HepG2 (cell line): Measurements from ENCODE around the gene SPATA33. TPM values are rescaled to one million over a fixed set of nuclear protein-coding genes. Genes with fewer than 3 reads are reported as not detected.

Source experiments
- ATAC-seq: fragments of 200-7000 bp; cut with Tn5 transposase; 3 replicates; pipeline ENCODE4 v1.9.1; 2020; ENCODE audit warnings: mild to moderate bottlenecking, moderate library complexity
- BruUV-seq: library from RNA; stranded (reverse); fragments of 400-500 nt; replicated peaks from 2 replicates; lab custom pipeline; 2021; lab: Mats Ljungman, UMichigan
- CTCF ChIA-PET: fragments of 300-600 bp; formaldehyde crosslinking; extraction: SDS; loops from one replicate; lab custom pipeline; 2021; ENCODE audit warnings: low total read pairs, inconsistent platforms, low intra/inter-chr PET ratio; lab: Yijun Ruan, JAX
- POLR2A ChIA-PET: fragments of 350-600 bp; sonication (Branson Sonifier 250); formaldehyde crosslinking; loops from one replicate; lab custom pipeline; 2020; ENCODE audit warnings: antibody characterized with exemption, inconsistent platforms; lab: Yijun Ruan, JAX
- DNase-seq: peaks from one replicate; pipeline ENCODE4 v3.0.0-alpha.2; 2015; ENCODE audit warnings: low spot score
- FAIRE-seq: peaks from 3 replicates; lab custom pipeline; 2011; peaks lifted over from hg19 to GRCh38; lab: Jason Lieb, UNC
- H2AFZ ChIP-seq: one replicate; pipeline ENCODE4 v1.6.1; 2011; ENCODE audit warnings: low read length, inconsistent platforms
- H3K27ac ChIP-seq: fragments of 300-600 bp; 3 replicates; pipeline ENCODE4 v1.8.0; 2011; ENCODE audit warnings: mixed run types, mild to moderate bottlenecking, mixed read lengths, low read length, inconsistent platforms; ENCODE audit not compliant: insufficient read depth; ENCODE audit errors: extremely low read length
- H3K27me3 ChIP-seq, 2 experiments: fragments of 200-600 bp in 1 of 2; 2 replicates in 1 of 2; 3 replicates in 1 of 2; pipeline versions ENCODE4 v1.6.0 to v1.8.0; 2011; ENCODE audit warnings: low read length in 2 of 2, mild to moderate bottlenecking in 2 of 2, moderate library complexity in 2 of 2, inconsistent platforms in 1 of 2; ENCODE audit not compliant: insufficient read depth in 2 of 2, control insufficient read depth in 1 of 2
- H3K36me3 ChIP-seq, 2 experiments: fragments of 200-600 bp in 1 of 2; replicated peaks in 1 of 2; 2 replicates in 1 of 2; 3 replicates in 1 of 2; pipeline versions ENCODE4 v1.5.1 to v1.8.0; 2011; ENCODE audit warnings: low read length in 2 of 2, inconsistent platforms in 1 of 2; ENCODE audit not compliant: insufficient read depth in 2 of 2, control insufficient read depth in 1 of 2
- H3K4me1 ChIP-seq: 2 replicates; pipeline ENCODE4 v1.5.1; 2012; ENCODE audit warnings: low read length, inconsistent platforms; ENCODE audit not compliant: insufficient read depth
- H3K4me2 ChIP-seq: 2 replicates; pipeline ENCODE4 v1.6.0; 2011; ENCODE audit warnings: low read depth, low read length, inconsistent platforms
- H3K4me3 ChIP-seq, 3 experiments: fragments of 200-600 bp in 1 of 3; sonication (generic), shearing (Covaris generic) in 1 of 3; replicated peaks in 1 of 3; 2 replicates each; pipeline ENCODE4 v1.5.1; 2011 to 2016; ENCODE audit warnings: low read length in 3 of 3, inconsistent platforms in 2 of 3, low read depth in 2 of 3, mild to moderate bottlenecking in 2 of 3, control low read depth in 1 of 3, mixed read lengths in 1 of 3; ENCODE audit not compliant: insufficient read depth in 1 of 3
- H3K79me2 ChIP-seq: one replicate; pipeline ENCODE4 v1.6.1; 2011; ENCODE audit warnings: low read length, inconsistent platforms; ENCODE audit not compliant: insufficient read depth
- H3K9ac ChIP-seq: 2 replicates; pipeline ENCODE4 v1.6.0; 2011; ENCODE audit warnings: mild to moderate bottlenecking, low read depth, low read length, inconsistent platforms; ENCODE audit not compliant: insufficient read depth
- H3K9me3 ChIP-seq: 2 replicates; pipeline ENCODE4 v1.5.1; 2012; ENCODE audit warnings: mild to moderate bottlenecking, low read length
- H4K20me1 ChIP-seq: 2 replicates; pipeline ENCODE4 v1.6.0; 2011; ENCODE audit warnings: inconsistent platforms, mild to moderate bottlenecking, low read length, moderate library complexity; ENCODE audit not compliant: insufficient read depth
- DNMT1 ChIP-seq: sonication (generic); formaldehyde crosslinking; IDR thresholded peaks from 2 replicates; pipeline ENCODE4 v1.5.1; 2020; ENCODE audit warnings: mild to moderate bottlenecking, missing genetic modification reagents
- PATZ1 ChIP-seq: sonication (generic); formaldehyde crosslinking; IDR thresholded peaks from 2 replicates; pipeline ENCODE4 v1.4.0; 2020; ENCODE audit warnings: missing genetic modification reagents
- TFDP2 ChIP-seq: sonication (generic); formaldehyde crosslinking; IDR thresholded peaks from 2 replicates; pipeline ENCODE4 v1.4.0; 2020; ENCODE audit warnings: missing genetic modification reagents
- TRIM24 ChIP-seq: sonication (generic); formaldehyde crosslinking; IDR thresholded peaks from 2 replicates; pipeline ENCODE4 v1.8.0; 2022; ENCODE audit warnings: mild to moderate bottlenecking, missing genetic modification reagents
- ZNF891 ChIP-seq: sonication (generic); formaldehyde crosslinking; IDR thresholded peaks from 2 replicates; pipeline ENCODE4 v1.5.0; 2020; ENCODE audit warnings: mild to moderate bottlenecking, missing genetic modification reagents
- WGBS: methylation state at CpG from one replicate; pipeline ENCODE4 v1.1.6; 2017; ENCODE audit warnings: low lambda C conversion rate; 5-methylcytosine and 5-hydroxymethylcytosine counted together
- in situ Hi-C: cut with HindIII; loops from 2 replicates; pipeline ENCODE4 v1.10.0; 2017; ENCODE audit warnings: low pct_unique_long_range_greater_than_20kb; ENCODE audit not compliant: extremely low pct_ligation_motif_present
- intact Hi-C: fragments of 100-400 bp; cut with micrococcal nuclease; formaldehyde crosslinking; loops from one replicate; pipeline ENCODE4 v1.10.0; 2022; ENCODE audit not compliant: unreplicated experiment
- polyA plus RNA-seq, 8 experiments: library from polyadenylated mRNA; depleted of rRNA in 3 of 8; stranded (reverse) in 7 of 8; unstranded in 1 of 8; fragments of >200 nt; fragmentation: Illumina TruSeq in 4 of 8; extraction: Trizol in 4 of 8; gene quantifications; 2 replicates each; pipeline versions ENCODE4 v1.2.1 to v1.2.3, GENCODE V29; 2011 to 2016; ENCODE audit warnings: low read depth in 4 of 8, missing spikeins in 1 of 8, mixed read lengths in 1 of 8; ENCODE audit not compliant: insufficient read depth in 1 of 8
- total RNA-seq, 5 experiments: library from RNA; depleted of rRNA; stranded (reverse); fragments of >200 nt; fragmentation: Illumina TruSeq; extraction: Trizol; gene quantifications; 2 replicates each; pipeline ENCODE4 v1.2.3, GENCODE V29; 2016; ENCODE audit warnings: low read depth in 1 of 5

Gene SPATA33
- total and polyA plus RNA-seq, 2 of the 13 experiments (the other 11 are each of a cell fraction or from before 2014, with no cell fraction given): 5.7 to 11.0 TPM

GRCh38 chr16:89691231-89691985 lies 33.8 kb downstream of the SPATA33 start:
- Histone ChIP-seq H3K79me2 (no peaks in the 10 kb centered on the region), H3K4me3 (no peak overlapping the region), H3K9ac (0 out of 2 replicates have a peak overlapping the region, but pooled peaks have one; percentile 9), H3K9me3 (no peaks in the 10 kb centered on the region), H3K27ac (no peak overlapping the region), H4K20me1 (no peaks in the 10 kb centered on the region), H3K4me2 (peak overlapping the region; percentile 56), H2AFZ (no peak overlapping the region), H3K36me3 (no peaks in the 10 kb centered on the region), H3K4me1 (peaks cover 89% of the 10 kb centered on the region), H3K27me3 (no peaks in the 10 kb centered on the region)
- ChIA-PET POLR2A (interaction anchor here (0.5 to 2.3 kb wide), 3 partner anchors 9 to 63 kb away, joined by 3 to 16 read pairs (median 4); partner anchors contain the start of gene SPATA2L), CTCF (no interaction called here)
- no peak for ATAC-seq
- FAIRE-seq: no peak
- no peak for TF ChIP-seq DNMT1 (CRISPR knock-in tag)
- 0 out of 2 replicates have a peak, but pooled peaks have one; percentile 31 for TF ChIP-seq ZNF891 (CRISPR knock-in tag)
- no peak for TF ChIP-seq TFDP2
- TF ChIP-seq PATZ1 (CRISPR knock-in tag): 0 out of 2 replicates have a peak, but pooled peaks have one; percentile 3
- TF ChIP-seq TRIM24 (CRISPR knock-in tag): 0 out of 2 replicates have a peak, but pooled peaks have one; percentile 4
- BruUV-seq: no TSS peak
- WGBS: 86% methylated on average over 21 of the region's 21 CpGs
- in situ Hi-C loops: no loop called here
- intact Hi-C loops: no loop called here
- no peak for DNase-seq
